ENCODE measurements around the gene SEPTIN2. TPM values are rescaled to one million over a fixed set of nuclear protein-coding genes. Genes with fewer than 3 reads are reported as not detected.

SEPTIN2 gene
- total RNA-seq, 2 experiments from 2014 or later: 198 to 275 TPM

GRCh38 chr2:241324775-241325174, 9.1 kb downstream of the SEPTIN2 start:
- BruUV-seq (replicated peaks): no TSS peak
- intact Hi-C loops (cut with micrococcal nuclease; ENCODE audit: unreplicated experiment): no loop called here

GRCh38 chr2:241325257-241325656, 9.5 kb downstream of the SEPTIN2 start:
- peaks cover 59% of the 10 kb centered on the region for H3K79me2 ChIP-seq (ENCODE audit: insufficient read depth, low read depth, low read length)
- no peak overlapping the region for H2AFZ ChIP-seq (ENCODE audit: low read length)
- H3K9me2 ChIP-seq (ENCODE audit: insufficient read depth, low read length): no peaks in the 10 kb centered on the region
- peaks cover 49% of the 10 kb centered on the region for H3K4me1 ChIP-seq (ENCODE audit: insufficient read depth, low read length, poor library complexity, severe bottlenecking)
- peak overlapping the region; percentile 35; the same call in 1 of the 2 replicates for H3K4me2 ChIP-seq (ENCODE audit: low read length)
- POLR2A ChIA-PET: no interaction called here
- no peaks in the 10 kb centered on the region for H3K9me3 ChIP-seq (ENCODE audit: low read length)
- no peak overlapping the region for H3K4me3 ChIP-seq (ENCODE audit: low read depth, low read length, poor library complexity, severe bottlenecking)
- H4K20me1 ChIP-seq (ENCODE audit: insufficient read depth, low read length): peaks cover 38% of the 10 kb centered on the region
- TF ChIP-seq EZH2phosphoT487 (IDR thresholded peaks at IDR 0.05; ENCODE audit: borderline replicate concordance, low read depth, low read length) (no peak), CTCF (conservative IDR thresholded peaks at IDR 0.05; ENCODE audit: low read length) (no peak)
- BruUV-seq (replicated peaks): no TSS peak
- H3K27ac ChIP-seq (ENCODE audit: low read depth, low read length, poor library complexity, severe bottlenecking): no peak overlapping the region
- peaks cover 92% of the 10 kb centered on the region for H3K36me3 ChIP-seq (ENCODE audit: insufficient read depth, low read length)
- intact Hi-C loops (cut with micrococcal nuclease; ENCODE audit: unreplicated experiment): no loop called here
- no peak for DNase-seq (ENCODE audit: low spot score)
- CTCF ChIA-PET (ENCODE audit: unreplicated experiment): no interaction called here

More at GRCh38 chr2:241324775-241325174, 9.1 kb downstream of the SEPTIN2 start:
- DNase-seq (ENCODE audit: low spot score): no peak
- peaks cover 92% of the 10 kb centered on the region for H3K36me3 ChIP-seq (ENCODE audit: insufficient read depth, low read length)
- peaks cover 38% of the 10 kb centered on the region for H4K20me1 ChIP-seq (ENCODE audit: insufficient read depth, low read length)
- ChIA-PET POLR2A (interaction anchor here (0.7 kb wide), 2 partner anchors 11 to 74 kb away, joined by 3 to 4 read pairs; no protein-coding TSS in a partner anchor), CTCF (ENCODE audit: unreplicated experiment) (no interaction called here)
- no peak overlapping the region for H2AFZ ChIP-seq (ENCODE audit: low read length)
- no peaks in the 10 kb centered on the region for H3K9me3 ChIP-seq (ENCODE audit: low read length)
- peak overlapping the region; percentile 29 for H3K27ac ChIP-seq (ENCODE audit: low read depth, low read length, poor library complexity, severe bottlenecking)
- H3K79me2 ChIP-seq (ENCODE audit: insufficient read depth, low read depth, low read length): peaks cover 64% of the 10 kb centered on the region
- H3K4me1 ChIP-seq (ENCODE audit: insufficient read depth, low read length, poor library complexity, severe bottlenecking): peaks cover 54% of the 10 kb centered on the region
- H3K9me2 ChIP-seq (ENCODE audit: insufficient read depth, low read length): no peaks in the 10 kb centered on the region
- TF ChIP-seq EZH2phosphoT487 (IDR thresholded peaks at IDR 0.05; ENCODE audit: borderline replicate concordance, low read depth, low read length) (no peak), CTCF (conservative IDR thresholded peaks at IDR 0.05; ENCODE audit: low read length) (no peak)
- peak overlapping the region; percentile 35 for H3K4me2 ChIP-seq (ENCODE audit: low read length)
- H3K4me3 ChIP-seq (ENCODE audit: low read depth, low read length, poor library complexity, severe bottlenecking): no peak overlapping the region

GRCh38 chr2:241329669-241330615, 14.2 kb downstream of the SEPTIN2 start:
- peaks cover 6% of the 10 kb centered on the region for H3K4me1 ChIP-seq (ENCODE audit: insufficient read depth, low read length, poor library complexity, severe bottlenecking)
- BruUV-seq (replicated peaks): no TSS peak
- peaks cover 83% of the 10 kb centered on the region for H3K36me3 ChIP-seq (ENCODE audit: insufficient read depth, low read length)
- H4K20me1 ChIP-seq (ENCODE audit: insufficient read depth, low read length): peaks cover 40% of the 10 kb centered on the region
- intact Hi-C loops (cut with micrococcal nuclease; ENCODE audit: unreplicated experiment): no loop called here
- POLR2A ChIA-PET: no interaction called here
- DNase-seq (ENCODE audit: low spot score): no peak
- no peak overlapping the region for H2AFZ ChIP-seq (ENCODE audit: low read length)
- CTCF ChIA-PET (ENCODE audit: unreplicated experiment): no interaction called here
- H3K79me2 ChIP-seq (ENCODE audit: insufficient read depth, low read depth, low read length): peaks cover 13% of the 10 kb centered on the region; the same call in 1 of the 2 replicates
- TF ChIP-seq EZH2phosphoT487 (IDR thresholded peaks at IDR 0.05; ENCODE audit: borderline replicate concordance, low read depth, low read length) (no peak), CTCF (conservative IDR thresholded peaks at IDR 0.05; ENCODE audit: low read length) (no peak)
- no peaks in the 10 kb centered on the region for H3K9me2 ChIP-seq (ENCODE audit: insufficient read depth, low read length)
- H3K4me3 ChIP-seq (ENCODE audit: low read depth, low read length, poor library complexity, severe bottlenecking): no peak overlapping the region
- no peak overlapping the region for H3K4me2 ChIP-seq (ENCODE audit: low read length)
- no peaks in the 10 kb centered on the region for H3K9me3 ChIP-seq (ENCODE audit: low read length)
- H3K27ac ChIP-seq (ENCODE audit: low read depth, low read length, poor library complexity, severe bottlenecking): no peak overlapping the region

Measured in OCI-LY7 (cell line).